Testis (tissue), 3 donors: ENCODE results near the gene IL36B. TPM values are rescaled to one million over a fixed set of nuclear protein-coding genes. Genes with fewer than 3 reads are reported as not detected.

Experiments
- DNase-seq: peaks from one replicate; pipeline ENCODE4 v3.0.0-alpha.2; 2019
- H3K27ac ChIP-seq, 2 donors: fragments of 200-600 bp; sonication (generic); one replicate each; pipeline ENCODE4 v1.5.1; 2019
- H3K27me3 ChIP-seq: fragments of 200-600 bp; sonication (generic); one replicate; pipeline ENCODE4 v1.5.1; 2019
- H3K36me3 ChIP-seq: fragments of 200-600 bp; sonication (generic); one replicate; pipeline ENCODE4 v1.5.1; 2017; ENCODE audit warnings: low read depth; ENCODE audit errors: missing control alignments
- H3K4me1 ChIP-seq: fragments of 200-600 bp; sonication (generic); one replicate; pipeline ENCODE4 v1.5.1; 2019
- H3K4me3 ChIP-seq, 2 donors: fragments of 200-600 bp; sonication (generic); one replicate each; pipeline ENCODE4 v1.5.1; 2017 to 2019
- H3K9me3 ChIP-seq: fragments of 200-600 bp; sonication (generic); one replicate; pipeline ENCODE4 v1.5.1; 2017
- POLR2A ChIP-seq: fragments of 450-650 bp; IDR thresholded peaks from one replicate; pipeline ENCODE4 v1.6.1; 2017; ENCODE audit warnings: antibody characterized with exemption, mild to moderate bottlenecking, moderate library complexity
- WGBS, 2 donors: methylation state at CpG; one replicate each; pipeline ENCODE4 v1.1.5; 2018; 5-methylcytosine and 5-hydroxymethylcytosine counted together
- intact Hi-C: fragments of 100-400 bp; cut with DNase I; formaldehyde crosslinking; loops from one replicate; pipeline ENCODE4 v1.15.1; 2023; ENCODE audit warnings: low total_unique reads
- polyA plus RNA-seq: library from polyadenylated mRNA; stranded (reverse); fragments of 350-450 nt; fragmentation: Illumina TruSeq; extraction: RNeasy Lipid Tissue Mini Kit (QIAGEN cat#74804); gene quantifications from one replicate; pipeline ENCODE4 v1.2.3, GENCODE V29; 2014; ENCODE audit warnings: low read depth, low replicate concordance; ENCODE audit not compliant: insufficient read depth
- total RNA-seq, 2 donors: library from RNA; depleted of rRNA; stranded (reverse); fragments of >200 nt; gene quantifications; one replicate each; pipeline ENCODE4 v1.2.3, GENCODE V29; 2016
- TF ChIP-seq, protein P1 (sequence below), 3 experiments: fragments of 450-650 bp in 2 of 3; fragments of 200-600 bp in 1 of 3; sonication (generic) in 1 of 3; IDR thresholded peaks; one replicate each; pipeline ENCODE4 v1.5.1; 2016 to 2019; ENCODE audit warnings: antibody characterized with exemption in 3 of 3, mild to moderate bottlenecking in 2 of 3, moderate library complexity in 1 of 3

Gene IL36B
- total and polyA plus RNA-seq, 3 donors from 2014 or later, result not detected

DNA sequence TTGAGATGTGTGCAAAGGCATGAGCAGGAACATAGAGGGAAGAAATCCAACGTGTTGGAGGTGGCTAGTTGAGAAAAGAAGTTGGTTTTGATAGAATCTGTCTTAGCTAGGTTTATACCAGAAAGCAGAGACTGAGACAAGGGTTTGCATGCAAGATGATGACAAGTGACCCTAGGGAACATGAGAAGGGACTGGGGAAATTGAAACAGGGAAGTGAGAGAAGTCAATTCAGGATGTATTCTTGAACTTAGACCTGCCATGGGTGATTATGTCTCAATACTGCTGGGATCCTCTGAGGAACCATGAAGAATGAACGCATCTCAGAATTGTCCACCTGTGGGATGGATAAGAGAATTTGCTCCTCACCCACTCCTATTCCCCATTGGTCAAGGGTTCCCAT is 26.9 kb downstream of the IL36B start:
- DNase-seq, result no peak
- WGBS, 2 donors, result 56 to 73% methylated on average over 2 of the region's 2 CpGs
- H3K27me3 ChIP-seq, result no peaks in the 10 kb centered on the region

DNA sequence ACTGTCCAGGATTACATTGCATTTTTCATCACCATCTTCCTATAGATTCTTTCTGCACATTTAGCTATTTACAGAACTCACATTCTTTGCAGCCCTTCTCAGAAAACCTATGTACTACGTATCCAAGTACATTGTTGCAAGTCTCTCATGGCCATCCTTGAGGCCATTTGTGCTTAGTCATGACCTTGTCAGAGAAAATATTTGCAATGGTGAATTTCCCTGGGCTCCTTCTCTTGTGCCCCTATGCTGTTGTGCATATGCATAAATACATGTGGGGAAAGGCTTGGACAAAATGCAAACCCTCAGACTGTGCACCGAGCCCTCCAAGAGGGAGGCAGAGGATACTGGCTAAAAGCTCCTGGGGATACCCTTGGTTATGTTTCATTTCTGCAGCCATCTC is 27.9 kb downstream of the IL36B start:
- Histone ChIP-seq H3K27me3 (no peaks in the 10 kb centered on the region), H3K27ac (no peak overlapping the region), H3K4me3 (no peak overlapping the region), H3K9me3 (no peaks in the 10 kb centered on the region), H3K4me1 (no peaks in the 10 kb centered on the region), H3K36me3 (no peaks in the 10 kb centered on the region)
- TF ChIP-seq, protein P1, sequence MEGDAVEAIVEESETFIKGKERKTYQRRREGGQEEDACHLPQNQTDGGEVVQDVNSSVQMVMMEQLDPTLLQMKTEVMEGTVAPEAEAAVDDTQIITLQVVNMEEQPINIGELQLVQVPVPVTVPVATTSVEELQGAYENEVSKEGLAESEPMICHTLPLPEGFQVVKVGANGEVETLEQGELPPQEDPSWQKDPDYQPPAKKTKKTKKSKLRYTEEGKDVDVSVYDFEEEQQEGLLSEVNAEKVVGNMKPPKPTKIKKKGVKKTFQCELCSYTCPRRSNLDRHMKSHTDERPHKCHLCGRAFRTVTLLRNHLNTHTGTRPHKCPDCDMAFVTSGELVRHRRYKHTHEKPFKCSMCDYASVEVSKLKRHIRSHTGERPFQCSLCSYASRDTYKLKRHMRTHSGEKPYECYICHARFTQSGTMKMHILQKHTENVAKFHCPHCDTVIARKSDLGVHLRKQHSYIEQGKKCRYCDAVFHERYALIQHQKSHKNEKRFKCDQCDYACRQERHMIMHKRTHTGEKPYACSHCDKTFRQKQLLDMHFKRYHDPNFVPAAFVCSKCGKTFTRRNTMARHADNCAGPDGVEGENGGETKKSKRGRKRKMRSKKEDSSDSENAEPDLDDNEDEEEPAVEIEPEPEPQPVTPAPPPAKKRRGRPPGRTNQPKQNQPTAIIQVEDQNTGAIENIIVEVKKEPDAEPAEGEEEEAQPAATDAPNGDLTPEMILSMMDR (IDR thresholded peaks at IDR 0.05), result no peak
- no peak for TF ChIP-seq POLR2A
- intact Hi-C loops, result no loop called here
- no peak for DNase-seq
- 77 to 95% methylated on average over 2 of the region's 2 CpGs for WGBS, 2 donors

More for the DNA sequence above, 26.9 kb downstream of the IL36B start:
- intact Hi-C loops, result no loop called here
- no peak overlapping the region for H3K4me3 ChIP-seq
- no peaks in the 10 kb centered on the region for H3K9me3 ChIP-seq
- H3K4me1 ChIP-seq, result no peaks in the 10 kb centered on the region
- no peaks in the 10 kb centered on the region for H3K36me3 ChIP-seq
- no peak overlapping the region for H3K27ac ChIP-seq
- TF ChIP-seq POLR2A, result no peak
- TF ChIP-seq, protein P1 (IDR thresholded peaks at IDR 0.05), result no peak

DNA sequence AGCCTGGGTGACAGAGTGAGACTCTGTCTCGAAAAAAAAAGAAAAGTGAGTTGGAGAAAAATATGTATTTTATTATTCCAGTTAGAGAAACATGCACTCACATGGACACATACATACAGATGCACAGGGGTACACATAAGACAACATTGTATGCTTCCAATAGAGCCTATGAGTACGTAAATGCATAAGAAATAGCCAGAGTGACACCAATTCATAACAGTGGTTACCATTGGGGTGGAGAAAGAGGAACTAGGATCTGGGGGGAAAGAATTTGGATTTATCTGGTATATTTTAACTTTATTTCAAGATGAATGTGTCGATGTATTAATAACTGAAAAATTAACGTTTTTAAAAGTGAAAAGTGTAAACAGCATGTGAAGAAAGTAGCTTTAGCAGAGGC is 31.4 kb downstream of the IL36B start:
- no peak for TF ChIP-seq POLR2A
- TF ChIP-seq, protein P1 (IDR thresholded peaks at IDR 0.05), result no peak
- DNase-seq, result no peak
- no peaks in the 10 kb centered on the region for H3K36me3 ChIP-seq
- no peaks in the 10 kb centered on the region for H3K9me3 ChIP-seq
- H3K4me1 ChIP-seq, result no peaks in the 10 kb centered on the region
- 71 to 84% methylated on average over 4 of the region's 4 CpGs for WGBS, 2 donors
- H3K27me3 ChIP-seq, result no peaks in the 10 kb centered on the region
- H3K27ac ChIP-seq, result no peak overlapping the region
- H3K4me3 ChIP-seq, result no peak overlapping the region
- intact Hi-C loops, result no loop called here

DNA sequence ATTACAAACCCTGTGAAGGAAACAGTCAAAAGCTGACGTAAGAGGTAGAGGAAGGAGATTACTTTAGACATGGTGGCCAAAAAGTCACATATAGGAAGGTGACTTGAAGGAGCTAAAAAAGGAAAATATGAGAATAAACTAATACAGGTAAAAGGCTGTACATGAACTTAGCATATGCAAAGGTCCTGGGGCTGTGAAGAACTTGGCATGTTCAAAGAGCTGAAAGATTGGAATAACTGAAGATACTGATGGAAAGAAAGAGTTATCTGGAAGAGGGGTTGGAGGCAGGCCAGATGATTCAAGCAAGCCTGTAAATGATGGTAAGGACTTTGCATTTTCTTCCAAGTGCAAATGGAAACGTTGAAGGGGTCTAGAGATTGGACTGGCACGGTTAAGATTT is 34.2 kb downstream of the IL36B start:
- H3K4me3 ChIP-seq, result no peak overlapping the region
- H3K27ac ChIP-seq, result no peak overlapping the region
- TF ChIP-seq, protein P1 (IDR thresholded peaks at IDR 0.05), result no peak
- TF ChIP-seq POLR2A, result no peak
- no peaks in the 10 kb centered on the region for H3K4me1 ChIP-seq
- intact Hi-C loops, result no loop called here
- 76 to 86% methylated on average over 3 of the region's 3 CpGs for WGBS, 2 donors
- no peak for DNase-seq
- no peaks in the 10 kb centered on the region for H3K36me3 ChIP-seq
- H3K9me3 ChIP-seq, result no peaks in the 10 kb centered on the region
- H3K27me3 ChIP-seq, result no peaks in the 10 kb centered on the region

DNA sequence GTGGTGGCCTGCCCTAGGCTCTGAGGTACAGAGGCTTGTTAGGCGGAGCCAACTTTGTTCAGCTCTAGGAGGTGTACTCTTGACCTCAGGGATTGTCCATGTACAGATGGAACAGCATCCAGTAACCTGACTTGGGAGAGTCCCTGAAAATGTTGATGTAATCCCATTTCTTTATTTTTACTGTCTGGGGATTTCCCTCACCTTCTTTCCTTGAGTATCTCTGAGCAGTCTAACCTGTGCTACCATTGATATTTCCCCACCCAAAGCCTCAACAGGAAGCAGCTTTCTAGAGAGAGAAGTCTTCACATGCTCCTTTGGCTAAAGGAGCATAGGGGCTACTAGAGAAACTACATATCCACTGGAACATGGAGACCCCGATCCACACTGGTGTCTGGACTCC is 37.0 kb downstream of the IL36B start:
- H3K27me3 ChIP-seq, result no peaks in the 10 kb centered on the region
- intact Hi-C loops, result no loop called here
- 86 to 87% methylated on average over 2 of the region's 2 CpGs for WGBS, 2 donors

More for the DNA sequence above, 37.0 kb downstream of the IL36B start:
- no peak for TF ChIP-seq POLR2A
- no peak for DNase-seq
- no peak overlapping the region for H3K4me3 ChIP-seq
- H3K9me3 ChIP-seq, result no peaks in the 10 kb centered on the region
- H3K27ac ChIP-seq, result no peak overlapping the region
- no peaks in the 10 kb centered on the region for H3K36me3 ChIP-seq
- no peaks in the 10 kb centered on the region for H3K4me1 ChIP-seq
